ENCODE measurements around the gene PEX3. TPM values are rescaled to one million over a fixed set of nuclear protein-coding genes. Genes with fewer than 3 reads are reported as not detected.

Gene PEX3
- total RNA-seq, 1 experiment from 2014 or later = 12.9 TPM

DNA sequence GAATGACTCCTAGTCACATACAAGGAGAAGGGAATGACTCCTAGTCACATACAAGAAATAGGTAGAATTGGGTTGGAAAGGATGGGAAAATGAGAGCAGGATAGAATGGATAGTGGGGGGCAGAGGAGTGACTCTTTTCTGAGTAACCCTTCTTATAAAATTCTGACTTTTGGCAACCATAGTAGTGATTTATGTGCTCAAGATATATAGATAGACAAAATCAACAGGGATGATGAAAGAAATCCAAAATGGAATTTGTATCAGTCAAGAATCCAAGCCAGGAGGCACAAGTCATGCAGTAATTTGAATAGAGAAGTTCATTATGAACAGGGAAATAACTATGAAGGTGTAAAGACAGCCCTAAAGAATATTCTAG is 41.8 kb upstream of the PEX3 start (continued):
- no peak for TF ChIP-seq POLR2AphosphoS5 (IDR thresholded peaks at IDR 0.05; ENCODE audit: low read depth, low read length)
- TF ChIP-seq RAD21 (IDR thresholded peaks at IDR 0.05; ENCODE audit: low read depth) = no peak
- no peak for TF ChIP-seq SP1 (IDR thresholded peaks at IDR 0.05; ENCODE audit: low read depth)
- TF ChIP-seq, protein P1, sequence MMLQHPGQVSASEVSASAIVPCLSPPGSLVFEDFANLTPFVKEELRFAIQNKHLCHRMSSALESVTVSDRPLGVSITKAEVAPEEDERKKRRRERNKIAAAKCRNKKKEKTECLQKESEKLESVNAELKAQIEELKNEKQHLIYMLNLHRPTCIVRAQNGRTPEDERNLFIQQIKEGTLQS (IDR thresholded peaks at IDR 0.05) = no peak

DNA sequence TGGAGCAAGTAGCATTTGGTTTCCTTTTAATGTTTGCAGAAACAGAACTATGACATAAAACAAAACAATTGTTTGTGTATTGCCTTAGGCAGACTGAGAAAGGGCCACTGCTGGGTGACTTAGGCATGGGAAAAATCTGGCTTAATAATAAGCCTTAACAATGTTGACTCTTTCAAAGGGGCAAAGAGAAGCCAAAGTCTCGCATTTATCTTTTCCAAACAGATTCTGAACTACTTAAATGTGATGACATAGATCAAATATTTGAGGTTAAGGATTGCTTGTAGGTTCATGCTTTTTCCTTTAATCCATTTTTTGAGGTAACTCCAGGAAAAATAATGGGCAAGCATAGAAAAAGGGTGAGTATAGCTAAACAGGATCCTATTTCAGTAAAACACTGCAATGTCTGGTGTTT is 39.7 kb upstream of the PEX3 start:
- POLR2A ChIA-PET = no interaction called here
- Histone ChIP-seq H4K20me1 (ENCODE audit: insufficient read depth) (no peaks in the 10 kb centered on the region), H3K36me3 (ENCODE audit: control insufficient read depth in 1 of 2, insufficient read depth in 2 of 2, low read length in 2 of 2) (no peaks in the 10 kb centered on the region), H3K27ac (ENCODE audit: low read depth, low read length) (no peak overlapping the region), H3K9ac (ENCODE audit: low read length) (no peak overlapping the region), H3K9me3 (ENCODE audit: control insufficient read depth in 1 of 2, insufficient read depth in 1 of 2, low read depth in 1 of 2, low read length in 2 of 2) (no peaks in the 10 kb centered on the region), H3K4me1 (ENCODE audit: control insufficient read depth in 1 of 2, insufficient read depth in 2 of 2, low read length in 2 of 2) (peaks cover 0 to 9% of the 10 kb centered on the region in 2 experiments; a peak in 3 of 4 replicates), H3K9me2 (ENCODE audit: insufficient read depth) (no peaks in the 10 kb centered on the region), H3K79me2 (ENCODE audit: insufficient read depth, low read length) (no peaks in the 10 kb centered on the region), H3K4me3 (replicated peaks in 1 of 2; ENCODE audit: low read depth in 1 of 2, low read length in 2 of 2) (no peak overlapping the region), H3K4me2 (ENCODE audit: low read length) (no peak overlapping the region), H2AFZ (ENCODE audit: low read depth, low read length, poor library complexity, severe bottlenecking) (no peak overlapping the region), H3K27me3 (ENCODE audit: insufficient read depth, low read length) (no peaks in the 10 kb centered on the region)
- RAD21 ChIA-PET (ENCODE audit: low non-redundant PET in 1 of 2, low total read pairs in 2 of 2, uncharacterized antibody in 2 of 2, unreplicated experiment in 2 of 2) = no interaction called here
- DNase-seq (ENCODE audit: low read depth, low spot score) (no peak), ATAC-seq (no peak)
- CTCF ChIA-PET = interaction anchor here (1.5 kb wide), 1 partner anchor 936 kb away, joined by 5 read pairs; no protein-coding TSS in a partner anchor
- intact Hi-C loops (cut with micrococcal nuclease) = no loop called here
- TF ChIP-seq CBX3 (IDR thresholded peaks at IDR 0.05; ENCODE audit: low read depth) = no peak
- TF ChIP-seq, protein P2, sequence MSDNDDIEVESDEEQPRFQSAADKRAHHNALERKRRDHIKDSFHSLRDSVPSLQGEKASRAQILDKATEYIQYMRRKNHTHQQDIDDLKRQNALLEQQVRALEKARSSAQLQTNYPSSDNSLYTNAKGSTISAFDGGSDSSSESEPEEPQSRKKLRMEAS (IDR thresholded peaks at IDR 0.05) = no peak
- no peak for TF ChIP-seq ELF1 (IDR thresholded peaks at IDR 0.05; ENCODE audit: borderline replicate concordance, low read depth)
- TF ChIP-seq SRF (IDR thresholded peaks at IDR 0.05; ENCODE audit: low read depth) = no peak
- no peak for TF ChIP-seq EZH2phosphoT487 (IDR thresholded peaks at IDR 0.05; ENCODE audit: borderline replicate concordance)
- no peak for TF ChIP-seq RAD21 (IDR thresholded peaks at IDR 0.05; ENCODE audit: low read depth)
- TF ChIP-seq, protein P3, sequence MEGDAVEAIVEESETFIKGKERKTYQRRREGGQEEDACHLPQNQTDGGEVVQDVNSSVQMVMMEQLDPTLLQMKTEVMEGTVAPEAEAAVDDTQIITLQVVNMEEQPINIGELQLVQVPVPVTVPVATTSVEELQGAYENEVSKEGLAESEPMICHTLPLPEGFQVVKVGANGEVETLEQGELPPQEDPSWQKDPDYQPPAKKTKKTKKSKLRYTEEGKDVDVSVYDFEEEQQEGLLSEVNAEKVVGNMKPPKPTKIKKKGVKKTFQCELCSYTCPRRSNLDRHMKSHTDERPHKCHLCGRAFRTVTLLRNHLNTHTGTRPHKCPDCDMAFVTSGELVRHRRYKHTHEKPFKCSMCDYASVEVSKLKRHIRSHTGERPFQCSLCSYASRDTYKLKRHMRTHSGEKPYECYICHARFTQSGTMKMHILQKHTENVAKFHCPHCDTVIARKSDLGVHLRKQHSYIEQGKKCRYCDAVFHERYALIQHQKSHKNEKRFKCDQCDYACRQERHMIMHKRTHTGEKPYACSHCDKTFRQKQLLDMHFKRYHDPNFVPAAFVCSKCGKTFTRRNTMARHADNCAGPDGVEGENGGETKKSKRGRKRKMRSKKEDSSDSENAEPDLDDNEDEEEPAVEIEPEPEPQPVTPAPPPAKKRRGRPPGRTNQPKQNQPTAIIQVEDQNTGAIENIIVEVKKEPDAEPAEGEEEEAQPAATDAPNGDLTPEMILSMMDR (IDR thresholded peaks at IDR 0.05 in 2 of 3, conservative IDR thresholded peaks at IDR 0.05 in 1 of 3; ENCODE audit: borderline replicate concordance in 1 of 3, insufficient read depth in 1 of 3, low read depth in 2 of 3, low read length in 2 of 3) = no peak
- TF ChIP-seq, protein P1 (IDR thresholded peaks at IDR 0.05) = no peak
- no peak for TF ChIP-seq EGR1 (IDR thresholded peaks at IDR 0.05; ENCODE audit: low read depth)
- BruUV-seq (replicated peaks) = no TSS peak

Data from HCT116 (cell line).